Measurements from ENCODE around the gene SVIL.

DNA sequence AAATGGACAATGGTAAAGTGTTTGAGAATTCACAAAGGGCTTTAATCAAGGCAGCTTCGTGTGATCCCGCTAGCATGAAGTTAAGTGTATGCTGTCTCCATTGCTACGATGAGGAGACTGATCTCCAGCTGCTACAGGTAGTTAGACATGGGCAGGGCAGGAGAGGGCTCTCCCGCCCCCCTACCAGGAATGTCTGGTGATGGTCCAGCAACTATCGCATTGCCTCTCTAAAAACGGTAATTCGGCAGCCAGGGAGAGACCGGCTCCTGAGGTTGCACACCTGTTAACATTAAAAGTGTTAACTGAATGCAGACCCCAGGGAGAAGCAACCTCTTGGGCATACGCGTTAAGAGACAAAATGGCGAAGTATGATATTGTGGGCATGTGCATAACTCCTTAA lies 37.9 kb downstream of the SVIL start:
- TF ChIP-seq, protein P1, sequence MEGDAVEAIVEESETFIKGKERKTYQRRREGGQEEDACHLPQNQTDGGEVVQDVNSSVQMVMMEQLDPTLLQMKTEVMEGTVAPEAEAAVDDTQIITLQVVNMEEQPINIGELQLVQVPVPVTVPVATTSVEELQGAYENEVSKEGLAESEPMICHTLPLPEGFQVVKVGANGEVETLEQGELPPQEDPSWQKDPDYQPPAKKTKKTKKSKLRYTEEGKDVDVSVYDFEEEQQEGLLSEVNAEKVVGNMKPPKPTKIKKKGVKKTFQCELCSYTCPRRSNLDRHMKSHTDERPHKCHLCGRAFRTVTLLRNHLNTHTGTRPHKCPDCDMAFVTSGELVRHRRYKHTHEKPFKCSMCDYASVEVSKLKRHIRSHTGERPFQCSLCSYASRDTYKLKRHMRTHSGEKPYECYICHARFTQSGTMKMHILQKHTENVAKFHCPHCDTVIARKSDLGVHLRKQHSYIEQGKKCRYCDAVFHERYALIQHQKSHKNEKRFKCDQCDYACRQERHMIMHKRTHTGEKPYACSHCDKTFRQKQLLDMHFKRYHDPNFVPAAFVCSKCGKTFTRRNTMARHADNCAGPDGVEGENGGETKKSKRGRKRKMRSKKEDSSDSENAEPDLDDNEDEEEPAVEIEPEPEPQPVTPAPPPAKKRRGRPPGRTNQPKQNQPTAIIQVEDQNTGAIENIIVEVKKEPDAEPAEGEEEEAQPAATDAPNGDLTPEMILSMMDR (IDR thresholded peaks at IDR 0.05) = no peak
- TF ChIP-seq POLR2A (IDR thresholded peaks at IDR 0.05) (no peak), POLR2AphosphoS5 (IDR thresholded peaks at IDR 0.05) (no peak)
